NCI-H82 treated with DMSO at 0.1 percent for 48 hours (cell line): Measurements from ENCODE around the gene SLC26A1.
"Not testable (repeated sequence)": the region's sequence is repeated elsewhere in the genome, so short reads cannot be mapped to it uniquely, and the experiment has no call there.

Experiments used
- DNase-seq: peaks from one replicate; lab custom pipeline; 2025; ENCODE audit not compliant: unreplicated experiment; lab: John Stamatoyannopoulos, UW

The SLC26A1 gene

GRCh38 chr4:955931-956381 is 37.2 kb downstream of the SLC26A1 start:
- no peak for DNase-seq

GRCh38 chr4:955161-955921 is 37.9 kb downstream of the SLC26A1 start:
- DNase-seq: no peak

DNA sequence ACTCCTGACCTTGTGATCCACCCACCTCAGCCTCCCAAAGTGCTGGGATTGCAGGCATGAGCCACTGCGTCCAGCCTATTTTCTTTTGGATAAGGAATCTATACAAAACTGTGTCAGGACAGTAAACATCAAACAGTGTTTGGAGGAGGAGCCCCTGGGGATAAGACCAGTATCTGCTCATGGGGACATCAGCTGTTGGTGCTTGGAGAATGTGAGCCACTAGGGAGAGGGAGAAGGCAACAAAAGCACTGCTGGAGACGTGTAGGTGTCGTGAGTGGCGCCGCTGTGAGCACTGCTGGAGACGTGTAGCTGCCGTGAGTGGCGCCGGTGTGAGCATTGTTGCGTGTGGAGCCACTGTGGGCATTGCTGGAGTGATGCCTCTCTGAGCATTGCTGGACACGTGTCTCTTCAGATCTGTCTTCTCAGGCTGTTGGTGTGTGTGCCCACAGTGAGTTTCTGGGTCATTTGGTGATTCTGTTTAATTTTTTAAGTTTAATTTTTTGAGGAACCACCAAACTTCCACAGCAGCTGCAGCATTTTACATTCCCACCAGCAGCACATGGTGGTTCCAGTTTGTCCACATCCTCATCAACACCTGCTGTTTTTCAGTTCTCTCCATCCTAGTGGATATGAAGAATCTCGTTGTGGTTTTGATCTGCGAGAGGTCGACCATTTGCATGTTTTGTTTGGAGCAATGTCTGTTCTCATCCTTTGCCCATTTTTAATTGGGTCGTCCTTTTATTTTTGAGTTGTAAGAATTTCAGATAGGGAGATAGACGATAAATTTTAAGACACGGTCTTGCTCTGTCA is 38.8 kb downstream of the SLC26A1 start:
- no peak for DNase-seq

DNA sequence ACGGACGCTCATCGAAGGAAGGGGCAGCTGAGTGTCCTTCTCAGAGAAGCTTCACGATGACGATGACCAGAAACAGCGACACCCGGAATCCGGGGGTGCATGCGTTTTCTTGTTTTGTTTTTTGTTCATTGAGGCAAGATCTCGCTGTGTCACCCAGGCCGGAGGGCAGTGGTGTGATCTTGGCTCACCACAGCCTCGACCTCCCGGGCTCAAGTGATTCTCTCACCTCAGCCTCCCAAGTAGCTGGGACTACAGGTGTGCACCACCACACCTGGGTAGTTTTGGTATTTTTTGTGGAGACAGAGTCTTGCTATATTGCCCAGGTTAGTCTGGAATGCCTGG is 39.7 kb downstream of the SLC26A1 start:
- no peak for DNase-seq

DNA sequence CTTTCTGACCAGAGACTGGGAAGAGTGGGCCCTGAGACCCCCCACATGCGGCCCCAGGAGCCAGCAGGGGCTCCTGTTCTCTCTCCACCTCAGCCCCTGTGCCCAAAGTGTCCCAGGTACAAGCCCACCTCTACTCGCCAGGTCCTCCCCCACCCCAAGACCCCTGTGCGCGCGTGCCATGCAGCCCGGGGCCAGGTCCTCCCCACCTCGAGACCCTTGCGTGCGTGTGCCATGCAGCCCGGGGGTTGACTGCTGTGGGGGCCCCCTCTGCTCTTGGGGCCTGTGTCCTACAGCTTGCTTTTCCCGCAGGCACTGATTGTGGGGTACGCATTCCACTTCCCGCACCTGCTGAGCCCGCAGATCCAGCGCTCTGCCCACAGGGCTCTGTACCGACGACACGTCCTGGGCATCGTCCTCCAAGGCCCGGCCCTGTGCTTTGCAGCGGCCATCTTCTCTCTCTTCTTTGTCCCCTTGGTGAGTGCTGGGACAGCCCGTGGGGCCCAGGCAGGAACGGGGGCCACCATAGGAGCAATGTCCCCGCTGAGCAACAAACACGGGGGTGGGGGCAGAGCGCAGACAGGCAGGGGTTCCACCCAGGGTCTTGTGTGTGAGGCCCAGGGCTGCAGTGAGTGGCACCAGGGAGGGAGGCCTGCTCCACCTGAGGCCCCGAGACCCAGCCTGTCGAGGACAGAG is 40.2 kb downstream of the SLC26A1 start:
- no peak for DNase-seq

DNA sequence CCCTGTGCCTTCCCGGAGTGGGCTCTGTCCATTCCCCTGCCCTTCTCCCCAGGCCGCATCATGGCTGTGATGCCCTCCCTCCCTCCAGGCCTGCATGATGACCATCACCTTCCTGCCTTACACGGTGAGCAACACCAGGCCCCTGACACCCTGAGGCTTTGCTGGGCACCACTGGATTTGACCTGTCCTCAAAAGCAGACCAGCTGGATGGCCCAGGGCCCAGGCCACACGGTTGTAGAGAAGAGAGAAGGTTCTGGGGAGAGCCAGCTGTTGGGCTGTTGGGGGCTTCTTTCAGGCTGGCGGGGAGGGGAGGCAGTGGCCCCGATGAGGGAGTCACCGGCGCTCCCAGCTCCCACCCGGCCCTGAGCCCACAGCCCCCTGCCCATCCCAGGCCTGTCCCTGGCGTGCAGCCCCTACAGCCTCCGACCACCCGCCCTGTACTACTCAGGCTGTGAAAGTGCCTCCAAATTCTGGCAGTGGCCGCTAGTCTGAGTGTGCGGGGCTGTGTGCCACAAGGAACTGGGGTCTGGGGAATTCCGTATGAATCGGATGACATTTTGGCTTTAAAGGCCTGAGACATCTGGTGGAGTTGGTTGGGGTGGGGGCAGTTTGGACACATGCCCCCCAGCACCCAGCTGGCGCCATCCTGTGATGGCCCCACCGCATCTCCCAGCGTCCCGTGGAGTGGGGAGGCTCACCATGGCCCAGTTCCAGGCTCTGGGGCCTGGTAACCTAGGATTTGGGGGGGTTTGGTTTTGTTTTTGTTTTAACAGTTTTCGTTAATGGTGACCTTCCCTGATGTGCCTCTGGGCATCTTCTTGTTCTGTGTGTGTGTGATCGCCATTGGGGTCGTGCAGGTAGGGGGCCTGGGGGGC is 41.4 kb downstream of the SLC26A1 start:
- DNase-seq: no peak

- no peak for DNase-seq
Measured at GRCh38 chr4:951186-951585, 42.0 kb downstream of the SLC26A1 start.

- no peak for DNase-seq
Measured at GRCh38 chr4:950136-951020, 42.8 kb downstream of the SLC26A1 start.

- DNase-seq: no peak
Measured at GRCh38 chr4:949656-950055, 43.5 kb downstream of the SLC26A1 start.

DNA sequence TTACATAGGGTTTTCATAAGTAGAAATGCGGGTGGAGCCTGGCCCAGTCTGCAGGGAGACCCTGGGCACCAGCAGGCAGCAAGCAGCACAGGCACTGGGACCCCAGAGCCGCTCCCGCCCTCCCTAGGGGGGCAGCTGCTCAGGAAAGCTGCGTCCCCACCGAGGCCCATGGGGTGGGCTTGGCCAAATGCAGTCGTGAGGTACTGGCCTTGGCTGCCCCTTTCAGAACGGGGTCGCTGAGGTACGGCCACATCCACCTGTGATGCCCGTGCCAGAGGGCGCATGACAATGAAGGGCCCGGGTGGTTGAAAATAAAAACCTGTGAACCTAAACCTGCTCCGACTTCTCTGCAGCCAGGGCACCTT is 44.3 kb downstream of the SLC26A1 start:
- no peak for DNase-seq

- no peak for DNase-seq
Measured at GRCh38 chr4:948101-948935, 44.9 kb downstream of the SLC26A1 start.

GRCh38 chr4:947491-947971 is 45.7 kb downstream of the SLC26A1 start:
- DNase-seq: no peak

GRCh38 chr4:946517-947471 is 46.4 kb downstream of the SLC26A1 start:
- DNase-seq: no peak

DNA sequence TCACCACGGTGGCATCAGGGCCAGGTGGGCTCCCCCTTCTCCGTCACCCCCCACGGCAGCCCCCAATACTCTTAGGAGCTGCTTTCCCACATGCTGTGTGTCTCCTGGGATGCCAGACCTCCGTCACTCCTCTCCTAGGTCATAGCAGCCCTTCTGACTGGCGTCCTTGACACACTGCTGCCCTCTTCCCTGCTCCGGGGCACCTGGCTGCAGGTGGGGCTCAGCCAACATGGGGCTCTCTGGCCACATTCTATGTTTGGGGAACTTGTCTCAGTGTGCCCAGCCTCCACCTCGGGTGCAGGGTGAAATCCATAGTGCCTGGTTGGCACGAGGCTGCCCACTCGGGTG is 47.1 kb downstream of the SLC26A1 start:
- no peak for DNase-seq

GRCh38 chr4:945274-946102 is 47.7 kb downstream of the SLC26A1 start:
- DNase-seq: no peak

- DNase-seq: not testable (repeated sequence)
Measured at GRCh38 chr4:939508-939907, 53.7 kb downstream of the SLC26A1 start.
